Activated CD8-positive, alpha-beta T cell treated with anti-CD3 and anti-CD28 coated beads for 36 hours (primary cell): ENCODE results near the gene CCDC6. TPM values are rescaled to one million over a fixed set of nuclear protein-coding genes. Genes with fewer than 3 reads are reported as not detected.

Source experiments
- ATAC-seq: fragments of 200-7000 bp; cut with Tn5 transposase; one replicate; pipeline ENCODE4 v1.10.0; 2021; ENCODE audit warnings: mild to moderate bottlenecking, moderate library complexity
- CTCF ChIA-PET: fragments of 350-600 bp; sonication (Branson Sonifier 250); formaldehyde crosslinking; loops from one replicate; lab custom pipeline; 2021; ENCODE audit warnings: antibody characterized with exemption; lab: Charles Lee
- POLR2A ChIA-PET: fragments of 350-600 bp; sonication (Branson Sonifier 250); formaldehyde crosslinking; loops from one replicate; lab custom pipeline; 2021; ENCODE audit warnings: antibody characterized with exemption; lab: Charles Lee
- DNase-seq: peaks from one replicate; pipeline ENCODE4 v3.0.0-alpha.2; 2020
- H3K27ac Mint-ChIP-seq: one replicate; pipeline ENCODE4 v1.8.0; 2021; ENCODE audit warnings: mild to moderate bottlenecking, mixed read lengths
- H3K27me3 Mint-ChIP-seq: one replicate; pipeline ENCODE4 v1.8.0; 2021; ENCODE audit warnings: mixed read lengths
- H3K36me3 Mint-ChIP-seq: one replicate; pipeline ENCODE4 v1.8.0; 2021; ENCODE audit warnings: low read depth, mixed read lengths
- H3K4me1 Mint-ChIP-seq: one replicate; pipeline ENCODE4 v1.8.0; 2021; ENCODE audit warnings: low read depth, mixed read lengths
- H3K4me3 Mint-ChIP-seq: one replicate; pipeline ENCODE4 v1.8.0; 2021; ENCODE audit warnings: mild to moderate bottlenecking, moderate library complexity, mixed read lengths
- H3K9me3 Mint-ChIP-seq: one replicate; pipeline ENCODE4 v1.8.0; 2021; ENCODE audit warnings: mixed read lengths
- CTCF ChIP-seq: fragments of 200-600 bp; IDR thresholded peaks from one replicate; pipeline ENCODE4 v1.8.0; 2022; ENCODE audit warnings: antibody characterized with exemption, mild to moderate bottlenecking
- intact Hi-C: fragments of 100-400 bp; cut with micrococcal nuclease; formaldehyde crosslinking; loops from one replicate; pipeline ENCODE4 v1.10.0; 2022
- total RNA-seq, 2 experiments: library from RNA; stranded (reverse); gene quantifications; one replicate each; pipeline ENCODE4 v1.2.3, GENCODE V29; 2021

Gene CCDC6
- total RNA-seq, 2 experiments from 2014 or later, result 34.8 to 35.8 TPM

- no peaks in the 10 kb centered on the region for H3K9me3 Mint-ChIP-seq
- peaks cover 69% of the 10 kb centered on the region for H3K4me1 Mint-ChIP-seq
- no peaks in the 10 kb centered on the region for H3K36me3 Mint-ChIP-seq
- no peak overlapping the region for H3K4me3 Mint-ChIP-seq
- ChIA-PET POLR2A (no interaction called here), CTCF (interaction anchor here (1.2 to 2.4 kb wide), 2 partner anchors 8 to 165 kb away, joined by 3 to 6 read pairs; no protein-coding TSS in a partner anchor)
- ATAC-seq, result no peak
- H3K27me3 Mint-ChIP-seq, result no peaks in the 10 kb centered on the region
- intact Hi-C loops, result loop anchor here (5.0 kb wide), 1 partner anchor 40 kb away; the partner anchor contains the start of gene CCDC6
- TF ChIP-seq CTCF, result no peak
- no peak for DNase-seq
- H3K27ac Mint-ChIP-seq, result no peak overlapping the region
Observed at GRCh38 chr10:59867590-59867989, 38.8 kb downstream of the CCDC6 start.

DNA sequence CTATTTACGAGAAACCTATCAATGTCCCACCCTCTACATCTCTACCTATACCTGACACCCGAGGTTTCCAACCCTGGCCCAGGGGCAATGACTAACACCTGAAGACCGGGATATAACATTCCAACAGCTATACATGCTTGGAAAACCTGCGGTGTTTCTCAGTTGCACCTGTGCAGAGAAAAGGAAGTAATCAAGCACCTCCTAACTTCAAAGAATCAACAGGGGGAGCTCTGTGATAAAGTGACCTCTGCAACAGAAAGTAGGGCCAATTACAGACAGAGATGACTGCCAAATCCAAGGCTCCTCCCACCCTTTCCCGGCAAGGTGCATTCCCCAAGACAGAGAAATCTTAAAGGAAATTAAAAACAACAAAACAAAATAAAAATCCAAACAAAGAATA, 41.3 kb downstream of the CCDC6 start:
- Mint-ChIP-seq H3K36me3 (peaks cover 19% of the 10 kb centered on the region), H3K27ac (peak overlapping the region; percentile 55), H3K27me3 (no peaks in the 10 kb centered on the region), H3K9me3 (no peaks in the 10 kb centered on the region), H3K4me1 (peaks cover 64% of the 10 kb centered on the region), H3K4me3 (peak overlapping the region; percentile 20)
- peak; percentile 49 for TF ChIP-seq CTCF
- intact Hi-C loops, result loop anchor here (5.0 kb wide), 1 partner anchor 42 kb away; the partner anchor contains the start of gene CCDC6
- POLR2A ChIA-PET, result interaction anchor here (1.2 to 4.5 kb wide), 6 partner anchors 12 to 43 kb away, joined by 3 to 21 read pairs (median 5); partner anchors contain the start of gene CCDC6
- DNase-seq, result no peak
- peak; percentile 41 for ATAC-seq
- CTCF ChIA-PET, result interaction anchor here (0.6 to 5.0 kb wide), 17 partner anchors 9 to 239 kb away, joined by 3 to 66 read pairs (median 4); partner anchors contain the start of gene CCDC6

DNA sequence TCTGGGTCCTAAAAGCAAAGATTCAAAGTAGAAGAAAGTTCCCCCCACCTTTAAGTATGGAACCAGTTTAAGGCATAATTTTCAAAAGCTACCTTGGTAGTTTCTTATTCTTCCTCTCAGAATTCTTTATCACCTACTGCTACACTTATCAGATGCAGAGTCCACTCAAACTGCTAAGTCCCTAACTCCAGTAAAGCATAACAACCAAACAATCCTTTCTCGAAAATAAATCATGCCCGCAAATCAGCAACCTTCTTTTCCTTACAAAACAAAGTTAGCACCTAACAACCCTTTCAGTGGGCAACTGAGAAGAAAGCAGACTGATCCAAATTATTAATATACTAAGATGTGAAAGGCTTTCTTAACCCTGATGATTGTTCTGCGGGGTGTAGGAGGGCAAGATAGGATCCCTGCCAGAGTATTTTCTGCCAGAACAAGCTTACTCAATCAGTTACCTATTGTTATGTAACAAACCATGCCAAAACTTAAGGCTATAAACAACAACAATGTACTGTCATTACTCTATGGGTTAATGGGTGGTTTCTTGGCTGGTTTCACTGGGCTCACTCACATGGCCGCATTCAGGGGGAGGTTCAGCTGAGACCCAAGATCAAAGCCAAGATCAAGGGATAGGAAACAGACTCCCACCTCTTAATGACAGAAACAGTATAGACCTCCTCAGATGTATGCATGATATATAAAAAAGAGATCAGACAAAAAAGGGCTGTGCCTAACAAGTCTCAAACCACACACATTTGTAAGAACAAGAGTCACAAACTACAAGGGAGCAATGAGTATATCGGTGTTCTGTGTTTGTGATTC, 42.0 kb downstream of the CCDC6 start:
- ChIA-PET CTCF (interaction anchor here (0.6 to 5.0 kb wide), 16 partner anchors 9 to 238 kb away, joined by 3 to 66 read pairs (median 4); partner anchors contain the start of gene CCDC6), POLR2A (interaction anchor here (0.7 to 4.5 kb wide), 7 partner anchors 12 to 44 kb away, joined by 3 to 21 read pairs (median 4); partner anchors contain the start of gene CCDC6)
- ATAC-seq (peak; percentile 84), DNase-seq (peak; percentile 54)
- no peak overlapping the region for H3K4me3 Mint-ChIP-seq
- H3K36me3 Mint-ChIP-seq, result peaks cover 24% of the 10 kb centered on the region
- H3K4me1 Mint-ChIP-seq, result peaks cover 61% of the 10 kb centered on the region
- no peak for TF ChIP-seq CTCF
- no peak overlapping the region for H3K27ac Mint-ChIP-seq
- H3K9me3 Mint-ChIP-seq, result peaks cover 3% of the 10 kb centered on the region
- no peaks in the 10 kb centered on the region for H3K27me3 Mint-ChIP-seq
- intact Hi-C loops, result no loop called here

GRCh38 chr10:59859570-59859969, 46.8 kb downstream of the CCDC6 start:
- POLR2A ChIA-PET, result no interaction called here
- CTCF ChIA-PET, result no interaction called here

More at GRCh38 chr10:59859570-59859969, 46.8 kb downstream of the CCDC6 start:
- Mint-ChIP-seq H3K36me3 (peaks cover 30% of the 10 kb centered on the region), H3K4me1 (peaks cover 31% of the 10 kb centered on the region), H3K9me3 (peaks cover 6% of the 10 kb centered on the region), H3K27me3 (no peaks in the 10 kb centered on the region), H3K4me3 (no peak overlapping the region), H3K27ac (no peak overlapping the region)
- intact Hi-C loops, result no loop called here
- TF ChIP-seq CTCF, result no peak
- DNase-seq (no peak), ATAC-seq (no peak)
